B cell (primary cell): ENCODE measurements around the gene ASCC2. TPM values are rescaled to one million over a fixed set of nuclear protein-coding genes. Genes with fewer than 3 reads are reported as not detected.

Experiments
- ATAC-seq: fragments of 200-7000 bp; cut with Tn5 transposase; one replicate; pipeline ENCODE4 v1.10.0; 2021; ENCODE audit warnings: low read depth, mild to moderate bottlenecking, moderate number of reproducible peaks, moderate library complexity
- CTCF ChIA-PET: fragments of 350-600 bp; sonication (Branson Sonifier 250); formaldehyde crosslinking; loops from one replicate; lab custom pipeline; 2021; ENCODE audit warnings: antibody characterized with exemption, inconsistent platforms; lab: Charles Lee
- POLR2A ChIA-PET: fragments of 350-600 bp; sonication (Branson Sonifier 250); formaldehyde crosslinking; loops from one replicate; lab custom pipeline; 2021; ENCODE audit warnings: antibody characterized with exemption; lab: Charles Lee
- DNase-seq: peaks from one replicate; pipeline ENCODE4 v3.0.0; 2013
- H2AFZ ChIP-seq: 2 replicates; pipeline ENCODE4 v1.6.1; 2012; ENCODE audit warnings: mild to moderate bottlenecking, low read depth, low read length; ENCODE audit not compliant: insufficient read depth, poor library complexity, severe bottlenecking
- H3K27ac ChIP-seq, 2 donors: 1 replicate in 1 of 2; 2 replicates in 1 of 2; pipeline ENCODE4 v1.5.1; 2012 to 2013; ENCODE audit warnings: low read length in 2 of 2, mild to moderate bottlenecking in 2 of 2, moderate library complexity in 1 of 2
- H3K27me3 ChIP-seq, 4 experiments: fragments of 200-600 bp in 1 of 4; sonication (generic) in 1 of 4; replicated peaks in 1 of 4; 1 replicate in 2 of 4; 2 replicates in 2 of 4; pipeline versions ENCODE4 v1.6.1 to v1.7.0; 2013 to 2016; ENCODE audit warnings: low read length in 3 of 4, mild to moderate bottlenecking in 2 of 4, mixed read lengths in 1 of 4, moderate library complexity in 1 of 4; ENCODE audit not compliant: insufficient read depth in 4 of 4, control insufficient read depth in 3 of 4; ENCODE audit errors: control extremely low read depth in 1 of 4
- H3K36me3 ChIP-seq, 2 experiments: replicated peaks in 1 of 2; 1 replicate in 1 of 2; 2 replicates in 1 of 2; pipeline versions ENCODE4 v1.6.1 to v1.7.1; 2013; ENCODE audit warnings: low read length in 1 of 2; ENCODE audit not compliant: insufficient read depth in 2 of 2, control insufficient read depth in 1 of 2; ENCODE audit errors: control extremely low read depth in 1 of 2, extremely low read depth in 1 of 2
- H3K4me1 ChIP-seq, 2 donors: fragments of 200-600 bp in 1 of 2; sonication (generic) in 1 of 2; 1 replicate in 1 of 2; 2 replicates in 1 of 2; pipeline versions ENCODE4 v1.5.1 to v1.6.1; 2013 to 2017; ENCODE audit warnings: low read length in 2 of 2; ENCODE audit not compliant: control insufficient read depth in 2 of 2, insufficient read depth in 2 of 2
- H3K4me2 ChIP-seq: replicated peaks from 2 replicates; pipeline ENCODE3; 2012; ENCODE audit warnings: mild to moderate bottlenecking, low read depth, low read length; ENCODE audit not compliant: poor library complexity, severe bottlenecking
- H3K4me3 ChIP-seq, 5 experiments: fragments of 200-600 bp in 1 of 5; sonication (generic) in 1 of 5; 1 replicate in 3 of 5; 2 replicates in 2 of 5; pipeline versions ENCODE4 v1.5.1 to v1.7.0; 2011 to 2016; ENCODE audit warnings: low read length in 4 of 5, mild to moderate bottlenecking in 4 of 5, low read depth in 2 of 5, control low read depth in 1 of 5, moderate library complexity in 1 of 5; ENCODE audit not compliant: insufficient read depth in 1 of 5; ENCODE audit errors: control extremely low read depth in 1 of 5, extremely low read depth in 1 of 5
- H3K79me2 ChIP-seq: fragments of 200-600 bp; sonication (generic); one replicate; pipeline ENCODE4 v1.6.0; 2016; ENCODE audit warnings: low read length; ENCODE audit not compliant: control insufficient read depth, insufficient read depth
- H3K9ac ChIP-seq: fragments of 200-600 bp; sonication (generic); 2 replicates; pipeline ENCODE4 v1.6.1; 2017; ENCODE audit warnings: mild to moderate bottlenecking, low read length, moderate library complexity
- H3K9me3 ChIP-seq, 3 donors: one replicate each; pipeline versions ENCODE4 v1.6.1 to v1.7.1; 2013; ENCODE audit warnings: low read length in 2 of 3; ENCODE audit not compliant: control insufficient read depth in 2 of 3, insufficient read depth in 1 of 3; ENCODE audit errors: control extremely low read depth in 1 of 3
- H4K20me1 ChIP-seq: 2 replicates; pipeline ENCODE4 v1.6.0; 2012; ENCODE audit warnings: mild to moderate bottlenecking, low read length; ENCODE audit not compliant: insufficient read depth, control insufficient read depth, poor library complexity, severe bottlenecking
- H3K27ac Mint-ChIP-seq: one replicate; pipeline ENCODE4 v1.8.0; 2021; ENCODE audit warnings: mixed read lengths
- H3K27me3 Mint-ChIP-seq: one replicate; pipeline ENCODE4 v1.8.0; 2021; ENCODE audit warnings: mixed read lengths
- H3K4me1 Mint-ChIP-seq: one replicate; pipeline ENCODE4 v1.8.0; 2021; ENCODE audit warnings: mixed read lengths
- H3K4me3 Mint-ChIP-seq: one replicate; pipeline ENCODE4 v1.8.0; 2021; ENCODE audit warnings: mixed read lengths
- H3K9me3 Mint-ChIP-seq: one replicate; pipeline ENCODE4 v1.8.0; 2022; ENCODE audit warnings: mixed read lengths; ENCODE audit not compliant: insufficient read depth
- EZH2 ChIP-seq: IDR thresholded peaks from 2 replicates; pipeline ENCODE4 v1.6.1; 2012; ENCODE audit warnings: borderline replicate concordance, low read depth, mild to moderate bottlenecking, moderate library complexity, low read length; ENCODE audit not compliant: insufficient read depth, poor library complexity, severe bottlenecking
- WGBS: methylation state at CpG from one replicate; pipeline ENCODE4 v1.1.5; 2013; ENCODE audit warnings: missing lambda C conversion rate; ENCODE audit not compliant: insufficient coverage; 5-methylcytosine and 5-hydroxymethylcytosine counted together
- intact Hi-C: fragments of 100-400 bp; cut with micrococcal nuclease; formaldehyde crosslinking; loops from one replicate; pipeline ENCODE4 v1.10.0; 2022
- polyA plus RNA-seq: library from polyadenylated mRNA; depleted of rRNA; stranded (reverse); fragments of >200 nt; gene quantifications from 2 replicates; pipeline ENCODE4 v1.2.3, GENCODE V29; 2012
- total RNA-seq, 2 donors: library from RNA; stranded (reverse); fragments of 120-200 nt in 1 of 2; gene quantifications; 1 replicate in 1 of 2; 2 replicates in 1 of 2; pipeline versions ENCODE4 v1.2.3 to v1.2.4, GENCODE V29; 2013 to 2022
- TF ChIP-seq, protein P1 (sequence below): fragments of 200-600 bp; IDR thresholded peaks from one replicate; pipeline ENCODE4 v1.8.0; 2022; ENCODE audit warnings: antibody characterized with exemption, mild to moderate bottlenecking

ASCC2 gene
- total and polyA plus RNA-seq, 2 donors (not counting 1 experiment from before 2014, with no cell fraction given) = 81.1 to 84.0 TPM

DNA sequence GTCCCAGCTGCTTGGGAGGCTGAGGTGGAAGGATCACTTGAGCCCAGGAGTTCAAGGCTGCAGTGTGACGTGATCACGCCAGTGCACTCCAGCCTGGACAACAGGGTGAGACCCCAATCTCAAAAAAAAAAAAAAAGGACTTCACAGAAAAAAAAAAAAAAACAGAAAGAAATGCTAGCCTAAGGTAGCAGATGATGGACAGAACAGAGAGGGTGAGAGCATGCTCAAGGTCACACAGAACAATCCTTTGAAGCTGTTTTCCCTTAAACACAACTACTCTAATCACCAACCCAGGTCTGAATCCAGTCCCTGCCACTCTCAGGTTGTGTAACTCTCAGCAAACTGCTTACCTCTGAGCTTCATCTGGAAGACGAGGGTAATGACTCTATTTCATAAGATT lies 81.0 kb downstream of the ASCC2 start:
- Histone ChIP-seq H3K4me1 (no peaks in the 10 kb centered on the region), H2AFZ (no peak overlapping the region), H3K4me3 (no peak overlapping the region), H3K36me3 (peaks cover 0 to 1% of the 10 kb centered on the region in 2 experiments), H3K4me2 (no peak overlapping the region), H3K27me3 (no peaks in the 10 kb centered on the region), H3K27ac (no peak overlapping the region), H4K20me1 (peaks cover 4% of the 10 kb centered on the region), H3K79me2 (peaks cover 24% of the 10 kb centered on the region), H3K9ac (no peak overlapping the region), H3K9me3 (no peaks in the 10 kb centered on the region)
- CTCF ChIA-PET = no interaction called here
- no peak for ATAC-seq
- H3K4me1 Mint-ChIP-seq = peaks cover 6% of the 10 kb centered on the region
- intact Hi-C loops = no loop called here
- no peaks in the 10 kb centered on the region for H3K27me3 Mint-ChIP-seq
- POLR2A ChIA-PET = interaction anchor here (0.7 kb wide), 4 partner anchors 12 to 490 kb away, joined by 3 to 13 read pairs (median 10); no protein-coding TSS in a partner anchor
- DNase-seq = no peak
- no peak overlapping the region for H3K4me3 Mint-ChIP-seq
- WGBS = 100% methylated on average over 1 of the region's 3 CpGs
- no peak overlapping the region for H3K27ac Mint-ChIP-seq
- TF ChIP-seq EZH2 = no peak
- TF ChIP-seq, protein P1, sequence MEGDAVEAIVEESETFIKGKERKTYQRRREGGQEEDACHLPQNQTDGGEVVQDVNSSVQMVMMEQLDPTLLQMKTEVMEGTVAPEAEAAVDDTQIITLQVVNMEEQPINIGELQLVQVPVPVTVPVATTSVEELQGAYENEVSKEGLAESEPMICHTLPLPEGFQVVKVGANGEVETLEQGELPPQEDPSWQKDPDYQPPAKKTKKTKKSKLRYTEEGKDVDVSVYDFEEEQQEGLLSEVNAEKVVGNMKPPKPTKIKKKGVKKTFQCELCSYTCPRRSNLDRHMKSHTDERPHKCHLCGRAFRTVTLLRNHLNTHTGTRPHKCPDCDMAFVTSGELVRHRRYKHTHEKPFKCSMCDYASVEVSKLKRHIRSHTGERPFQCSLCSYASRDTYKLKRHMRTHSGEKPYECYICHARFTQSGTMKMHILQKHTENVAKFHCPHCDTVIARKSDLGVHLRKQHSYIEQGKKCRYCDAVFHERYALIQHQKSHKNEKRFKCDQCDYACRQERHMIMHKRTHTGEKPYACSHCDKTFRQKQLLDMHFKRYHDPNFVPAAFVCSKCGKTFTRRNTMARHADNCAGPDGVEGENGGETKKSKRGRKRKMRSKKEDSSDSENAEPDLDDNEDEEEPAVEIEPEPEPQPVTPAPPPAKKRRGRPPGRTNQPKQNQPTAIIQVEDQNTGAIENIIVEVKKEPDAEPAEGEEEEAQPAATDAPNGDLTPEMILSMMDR = no peak
- no peaks in the 10 kb centered on the region for H3K9me3 Mint-ChIP-seq

DNA sequence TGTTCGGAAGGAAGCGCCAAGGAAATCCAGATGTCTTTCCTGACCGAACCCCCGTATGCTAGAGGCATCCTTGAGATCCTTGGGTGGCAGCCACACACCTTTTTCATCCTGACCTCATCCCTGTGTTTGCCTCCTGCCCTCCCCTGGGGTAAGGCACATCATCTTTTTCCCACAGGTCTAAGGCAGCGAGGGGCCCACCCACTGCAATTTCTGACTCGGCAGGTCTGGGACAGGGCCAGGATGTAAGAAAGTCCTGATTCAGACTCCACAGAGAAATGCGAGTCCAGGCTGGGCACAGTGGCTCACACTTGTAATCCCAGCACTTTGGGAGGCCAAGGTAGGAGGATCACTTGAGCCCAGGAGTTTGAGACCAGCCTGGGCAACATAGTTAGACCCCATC lies 81.7 kb downstream of the ASCC2 start:
- ChIA-PET POLR2A (interaction anchor here (0.7 kb wide), 1 partner anchor 12 kb away, joined by 9 read pairs; no protein-coding TSS in a partner anchor), CTCF (interaction anchor here (1.0 kb wide), 1 partner anchor 9 kb away, joined by 3 read pairs; no protein-coding TSS in a partner anchor)
- no peak for ATAC-seq
- DNase-seq = no peak
- H3K9ac ChIP-seq = no peak overlapping the region
- Mint-ChIP-seq H3K4me3 (no peak overlapping the region), H3K4me1 (peaks cover 6% of the 10 kb centered on the region), H3K27ac (no peak overlapping the region), H3K9me3 (no peaks in the 10 kb centered on the region), H3K27me3 (no peaks in the 10 kb centered on the region)
- peaks cover 4% of the 10 kb centered on the region for H4K20me1 ChIP-seq
- peaks cover 24% of the 10 kb centered on the region for H3K79me2 ChIP-seq
- TF ChIP-seq EZH2 = no peak
- no peaks in the 10 kb centered on the region for H3K9me3 ChIP-seq
- H3K27me3 ChIP-seq = no peaks in the 10 kb centered on the region
- H3K4me2 ChIP-seq = no peak overlapping the region
- H3K4me3 ChIP-seq = no peak overlapping the region
- intact Hi-C loops = no loop called here
- no peak overlapping the region for H3K27ac ChIP-seq
- peaks cover 0 to 1% of the 10 kb centered on the region in 2 experiments for H3K36me3 ChIP-seq
- no peaks in the 10 kb centered on the region for H3K4me1 ChIP-seq
- 96% methylated on average over 7 of the region's 7 CpGs for WGBS
- no peak overlapping the region for H2AFZ ChIP-seq
